Ovary (tissue), 3 donors: ENCODE results near the gene PTOV1.

Experiments
- CTCF ChIP-seq, 3 donors: fragments of 450-650 bp in 2 of 3; fragments of 200-600 bp in 1 of 3; IDR thresholded peaks; one replicate each; pipeline versions ENCODE4 v1.5.1 to v1.8.0; 2016 to 2022; ENCODE audit warnings: antibody characterized with exemption in 3 of 3, mild to moderate bottlenecking in 1 of 3
- POLR2A ChIP-seq: fragments of 450-650 bp; IDR thresholded peaks from one replicate; pipeline ENCODE4 v1.6.1; 2017; ENCODE audit warnings: antibody characterized with exemption, mild to moderate bottlenecking, moderate library complexity
- donor health status: DM: no; HTN: no; CAD: no.

GRCh38 chr19:49838885-49839588 is 11.9 kb upstream of the PTOV1 start:
- TF ChIP-seq CTCF (IDR thresholded peaks at IDR 0.05), result no peak
- TF ChIP-seq POLR2A, result no peak
